ENCODE data around the gene HGS. TPM values are rescaled to one million over a fixed set of nuclear protein-coding genes. Genes with fewer than 3 reads are reported as not detected.

Gene HGS
- total RNA-seq, 1 donor from 2014 or later, result 37.6 TPM

Small RNAs within 50 kb of the gene (small RNA-seq; reads per million reads assigned to genes)
- not detected for gene MIR6786

Other genes starting within 250 kb of the HGS start
- 3,469 TPM for gene ACTG1, start 171.2 kb upstream of the HGS start, total RNA-seq
- gene FSCN2, start 155.6 kb upstream of the HGS start, total RNA-seq, result 5.6 TPM
- gene FAAP100, start 131.7 kb upstream of the HGS start, total RNA-seq, result 24.2 TPM
- gene NPLOC4, start 46.9 kb upstream of the HGS start, total RNA-seq, result 39.5 TPM
- gene TSPAN10, start 46.8 kb upstream of the HGS start, total RNA-seq, result 0.16 TPM
- gene PDE6G, start 27.5 kb upstream of the HGS start, total RNA-seq, result not detected
- 5.5 TPM for gene OXLD1, start 17.4 kb upstream of the HGS start, total RNA-seq
- 3.9 TPM for gene CCDC137, start 17.3 kb upstream of the HGS start, total RNA-seq
- gene ARL16, start 214 bp upstream of the HGS start, total RNA-seq, result 34.0 TPM
- 4.7 TPM for gene MRPL12, start 19.4 kb downstream of the HGS start, total RNA-seq
- 4.2 TPM for gene SLC25A10, start 28.3 kb downstream of the HGS start, total RNA-seq
- not detected for gene GCGR, start 120.1 kb downstream of the HGS start, total RNA-seq
- 85.9 TPM for gene MCRIP1, start 149.3 kb downstream of the HGS start, total RNA-seq
- gene PPP1R27, start 151.0 kb downstream of the HGS start, total RNA-seq, result not detected
- gene P4HB, start 176.5 kb downstream of the HGS start, total RNA-seq, result 57.4 TPM
- gene ARHGDIA, start 187.3 kb downstream of the HGS start, total RNA-seq, result 22.9 TPM
- gene ALYREF, start 207.6 kb downstream of the HGS start, total RNA-seq, result 78.3 TPM
- gene ANAPC11, start 207.7 kb downstream of the HGS start, total RNA-seq, result 43.0 TPM
- gene NPB, start 218.2 kb downstream of the HGS start, total RNA-seq, result 2.0 TPM
- gene PCYT2, start 227.4 kb downstream of the HGS start, total RNA-seq, result 24.5 TPM
- gene SIRT7, start 234.2 kb downstream of the HGS start, total RNA-seq, result 8.0 TPM
- gene MAFG, start 243.7 kb downstream of the HGS start, total RNA-seq, result 16.5 TPM